Neural cell (in vitro differentiated cells): ENCODE measurements around the gene BET1. TPM values are rescaled to one million over a fixed set of nuclear protein-coding genes. Genes with fewer than 3 reads are reported as not detected.

ENCODE experiments used
- H2AFZ ChIP-seq: fragments of 200-600, 300-800 bp; sonication (generic), shearing (Covaris generic); 2 replicates; pipeline ENCODE4 v1.6.0; 2014; ENCODE audit warnings: low read depth, mild to moderate bottlenecking, antibody characterized with exemption, low read length, moderate library complexity
- H3F3A ChIP-seq: fragments of 200-600 bp; shearing (Covaris generic); 2 replicates; pipeline ENCODE4 v1.6.1; 2016; ENCODE audit warnings: mild to moderate bottlenecking, moderate library complexity, mixed read lengths, antibody characterized with exemption, low read length; ENCODE audit not compliant: insufficient read depth, poor library complexity, severe bottlenecking
- H3K27ac ChIP-seq: fragments of 200-600, 300-800 bp; sonication (generic), shearing (Covaris generic); 2 replicates; pipeline ENCODE4 v1.5.1; 2014; ENCODE audit warnings: mild to moderate bottlenecking, low read length, moderate library complexity
- H3K27me3 ChIP-seq: fragments of 300-800, 200-600 bp; sonication (generic), shearing (Covaris generic); 2 replicates; pipeline ENCODE4 v1.6.0; 2014; ENCODE audit warnings: mild to moderate bottlenecking, low read depth, low read length, moderate library complexity; ENCODE audit not compliant: insufficient read depth
- H3K36me3 ChIP-seq: fragments of 300-800, 200-600 bp; sonication (generic), shearing (Covaris generic); 2 replicates; pipeline ENCODE4 v1.5.1; 2014; ENCODE audit warnings: mild to moderate bottlenecking, antibody characterized with exemption, low read length, moderate library complexity; ENCODE audit not compliant: insufficient read depth
- H3K4me2 ChIP-seq: fragments of 300-800, 200-600 bp; sonication (generic), shearing (Covaris generic); 2 replicates; pipeline ENCODE4 v1.6.0; 2014; ENCODE audit warnings: mild to moderate bottlenecking, low read length
- H3K4me3 ChIP-seq: fragments of 300-800, 200-600 bp; sonication (generic), shearing (Covaris generic); 2 replicates; pipeline ENCODE4 v1.5.1; 2014; ENCODE audit warnings: mild to moderate bottlenecking, low read length, moderate library complexity
- H3K79me2 ChIP-seq: fragments of 200-600 bp; shearing (Covaris generic); replicated peaks from 2 replicates; pipeline ENCODE4 v1.6.0; 2014; ENCODE audit warnings: mild to moderate bottlenecking, low read length, moderate library complexity; ENCODE audit not compliant: insufficient read depth
- H3K9ac ChIP-seq: fragments of 300-800, 200-600 bp; sonication (generic), shearing (Covaris generic); 2 replicates; pipeline ENCODE4 v1.6.1; 2016; ENCODE audit warnings: mild to moderate bottlenecking, low read length, mixed read lengths
- H3K9me2 ChIP-seq: fragments of 200-600 bp; shearing (Covaris generic); 2 replicates; pipeline ENCODE4 v1.6.1; 2016; ENCODE audit warnings: mild to moderate bottlenecking, low read length, mixed read lengths; ENCODE audit not compliant: insufficient read depth
- H3K9me3 ChIP-seq: fragments of 200-600, 300-800 bp; sonication (generic), shearing (Covaris generic); 2 replicates; pipeline ENCODE4 v1.6.1; 2016; ENCODE audit warnings: mild to moderate bottlenecking, mixed run types, low read length, moderate library complexity, mixed read lengths
- H4K20me1 ChIP-seq: fragments of 200-600 bp; shearing (Covaris generic); 2 replicates; pipeline ENCODE4 v1.6.1; 2016; ENCODE audit warnings: mild to moderate bottlenecking, mixed run types; ENCODE audit not compliant: insufficient read depth
- EP300 ChIP-seq: fragments of 450-650 bp; conservative IDR thresholded peaks from 2 replicates; pipeline ENCODE4 v1.6.1; 2014; ENCODE audit warnings: antibody characterized with exemption, mild to moderate bottlenecking, moderate library complexity; ENCODE audit not compliant: poor library complexity, severe bottlenecking
- EZH2 ChIP-seq: fragments of 200-600, 300-800 bp; shearing (Covaris generic), sonication (generic); IDR thresholded peaks from 2 replicates; pipeline ENCODE4 v1.6.1; 2014; ENCODE audit warnings: antibody characterized with exemption, low read length, borderline replicate concordance, mild to moderate bottlenecking; ENCODE audit not compliant: insufficient read depth, poor library complexity, severe bottlenecking
- MXI1 ChIP-seq: fragments of 450-650 bp; conservative IDR thresholded peaks from 2 replicates; pipeline ENCODE4 v1.6.1; 2014; ENCODE audit warnings: antibody characterized with exemption, mild to moderate bottlenecking; ENCODE audit not compliant: poor library complexity, severe bottlenecking
- POLR2AphosphoS5 ChIP-seq: IDR thresholded peaks from 2 replicates; pipeline ENCODE4 v1.6.1; 2012
- RAD21 ChIP-seq: fragments of 450-650 bp; conservative IDR thresholded peaks from 2 replicates; pipeline ENCODE4 v1.6.1; 2014; ENCODE audit warnings: antibody characterized with exemption, mild to moderate bottlenecking, moderate library complexity
- REST ChIP-seq: IDR thresholded peaks from 2 replicates; pipeline ENCODE4 v1.6.1; 2012; ENCODE audit warnings: borderline replicate concordance
- SMC3 ChIP-seq: fragments of 450-650 bp; conservative IDR thresholded peaks from 2 replicates; pipeline ENCODE4 v1.6.1; 2014; ENCODE audit warnings: antibody characterized with exemption, mild to moderate bottlenecking, moderate library complexity; ENCODE audit not compliant: poor library complexity
- TAF1 ChIP-seq: IDR thresholded peaks from 2 replicates; pipeline ENCODE4 v1.6.1; 2012; ENCODE audit warnings: low read depth
- polyA plus RNA-seq: library from polyadenylated mRNA; depleted of rRNA; stranded (reverse); fragments of >200 nt; gene quantifications from 2 replicates; pipeline ENCODE4 v1.2.3, GENCODE V29; 2014
- TF ChIP-seq, protein P1 (sequence below): fragments of 450-650 bp; IDR thresholded peaks from 2 replicates; pipeline ENCODE4 v1.5.1; 2014; ENCODE audit warnings: antibody characterized with exemption, mild to moderate bottlenecking, moderate library complexity; ENCODE audit not compliant: poor library complexity, severe bottlenecking

The BET1 gene
- polyA plus RNA-seq, 1 donor from 2014 or later: 49.9 TPM

DNA sequence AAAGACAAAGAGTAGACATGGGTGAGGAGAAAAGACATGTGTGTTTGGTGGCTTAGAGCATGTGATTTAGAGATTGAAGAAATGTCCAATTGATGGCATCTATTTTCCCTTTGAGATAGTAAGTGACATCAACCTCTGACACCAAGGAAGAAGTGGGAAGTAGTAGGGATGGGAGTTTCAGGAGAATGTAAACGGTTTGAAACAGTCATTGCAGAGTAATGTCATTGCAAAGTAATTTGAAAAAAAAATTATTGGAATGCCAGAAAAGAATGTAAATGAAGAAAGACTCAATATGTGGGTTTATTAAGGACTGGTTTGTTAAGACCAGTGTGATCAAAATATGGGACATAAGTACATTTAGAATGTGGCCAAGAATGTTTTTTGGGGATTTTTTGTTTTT is 56.0 kb downstream of the BET1 start:
- Histone ChIP-seq H3K9ac (no peak overlapping the region), H3K9me3 (no peaks in the 10 kb centered on the region), H3K4me2 (no peak overlapping the region), H3F3A (no peaks in the 10 kb centered on the region), H4K20me1 (no peaks in the 10 kb centered on the region), H3K27ac (no peak overlapping the region), H3K4me3 (no peak overlapping the region), H2AFZ (no peak overlapping the region), H3K79me2 (no peaks in the 10 kb centered on the region), H3K27me3 (no peaks in the 10 kb centered on the region), H3K36me3 (no peaks in the 10 kb centered on the region), H3K9me2 (no peaks in the 10 kb centered on the region)
- no peak for TF ChIP-seq RAD21
- no peak for TF ChIP-seq EZH2
- TF ChIP-seq REST: no peak
- TF ChIP-seq, protein P1, sequence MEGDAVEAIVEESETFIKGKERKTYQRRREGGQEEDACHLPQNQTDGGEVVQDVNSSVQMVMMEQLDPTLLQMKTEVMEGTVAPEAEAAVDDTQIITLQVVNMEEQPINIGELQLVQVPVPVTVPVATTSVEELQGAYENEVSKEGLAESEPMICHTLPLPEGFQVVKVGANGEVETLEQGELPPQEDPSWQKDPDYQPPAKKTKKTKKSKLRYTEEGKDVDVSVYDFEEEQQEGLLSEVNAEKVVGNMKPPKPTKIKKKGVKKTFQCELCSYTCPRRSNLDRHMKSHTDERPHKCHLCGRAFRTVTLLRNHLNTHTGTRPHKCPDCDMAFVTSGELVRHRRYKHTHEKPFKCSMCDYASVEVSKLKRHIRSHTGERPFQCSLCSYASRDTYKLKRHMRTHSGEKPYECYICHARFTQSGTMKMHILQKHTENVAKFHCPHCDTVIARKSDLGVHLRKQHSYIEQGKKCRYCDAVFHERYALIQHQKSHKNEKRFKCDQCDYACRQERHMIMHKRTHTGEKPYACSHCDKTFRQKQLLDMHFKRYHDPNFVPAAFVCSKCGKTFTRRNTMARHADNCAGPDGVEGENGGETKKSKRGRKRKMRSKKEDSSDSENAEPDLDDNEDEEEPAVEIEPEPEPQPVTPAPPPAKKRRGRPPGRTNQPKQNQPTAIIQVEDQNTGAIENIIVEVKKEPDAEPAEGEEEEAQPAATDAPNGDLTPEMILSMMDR: no peak
- no peak for TF ChIP-seq EP300
- TF ChIP-seq POLR2AphosphoS5: no peak
- no peak for TF ChIP-seq TAF1
- no peak for TF ChIP-seq MXI1
- TF ChIP-seq SMC3: no peak

- H4K20me1 ChIP-seq: no peaks in the 10 kb centered on the region
- no peaks in the 10 kb centered on the region for H3K9me3 ChIP-seq
- H3K27me3 ChIP-seq: no peaks in the 10 kb centered on the region
- H2AFZ ChIP-seq: no peak overlapping the region
- H3K27ac ChIP-seq: no peak overlapping the region
- no peaks in the 10 kb centered on the region for H3K9me2 ChIP-seq
- TF ChIP-seq TAF1 (no peak), EP300 (no peak), EZH2 (no peak), RAD21 (no peak), MXI1 (no peak), POLR2AphosphoS5 (no peak), SMC3 (no peak), REST (no peak)
- TF ChIP-seq, protein P1: no peak
- H3K36me3 ChIP-seq: no peaks in the 10 kb centered on the region
- H3K9ac ChIP-seq: no peak overlapping the region
- H3K79me2 ChIP-seq: no peaks in the 10 kb centered on the region
- H3K4me3 ChIP-seq: no peak overlapping the region
- no peak overlapping the region for H3K4me2 ChIP-seq
- no peaks in the 10 kb centered on the region for H3F3A ChIP-seq
Observed at GRCh38 chr7:93945756-93946535, 58.2 kb downstream of the BET1 start.
